Mesendoderm (in vitro differentiated cells): ENCODE data around the gene MAN2A2.

Experiments
- DNase-seq: peaks from one replicate; pipeline ENCODE4 v3.0.0; 2013
- H2AK5ac ChIP-seq: 2 replicates; pipeline ENCODE4 v1.6.1; 2013; ENCODE audit warnings: low read length, inconsistent platforms
- H2BK120ac ChIP-seq: 2 replicates; pipeline ENCODE4 v1.6.1; 2013; ENCODE audit warnings: low read depth, mild to moderate bottlenecking, low read length, moderate library complexity, mixed read lengths
- H2BK15ac ChIP-seq: replicated peaks from 2 replicates; pipeline ENCODE4 v1.6.1; 2013; ENCODE audit warnings: low read depth, mild to moderate bottlenecking, moderate library complexity
- H2BK5ac ChIP-seq: 2 replicates; pipeline ENCODE4 v1.6.1; 2013; ENCODE audit warnings: low read length, inconsistent platforms
- H3K18ac ChIP-seq: 2 replicates; pipeline ENCODE4 v1.6.1; 2013; ENCODE audit warnings: mild to moderate bottlenecking, low read length, mixed read lengths
- H3K23ac ChIP-seq: one replicate; pipeline ENCODE4 v1.6.1; 2013; ENCODE audit warnings: low read length
- H3K27ac ChIP-seq: 2 replicates; pipeline ENCODE4 v1.5.1; 2013; ENCODE audit warnings: low read depth, mild to moderate bottlenecking, inconsistent platforms, low read length, moderate library complexity
- H3K27me3 ChIP-seq: 2 replicates; pipeline ENCODE4 v1.6.1; 2013; ENCODE audit warnings: low read length, control low read depth, mild to moderate bottlenecking, inconsistent platforms; ENCODE audit not compliant: insufficient read depth, poor library complexity
- H3K36me3 ChIP-seq: 2 replicates; pipeline ENCODE4 v1.6.1; 2013; ENCODE audit warnings: low read length, inconsistent platforms; ENCODE audit not compliant: control insufficient read depth, insufficient read depth
- H3K4ac ChIP-seq: one replicate; pipeline ENCODE4 v1.6.1; 2013; ENCODE audit warnings: low read depth, mild to moderate bottlenecking, low read length, moderate library complexity
- H3K4me1 ChIP-seq: 2 replicates; pipeline ENCODE4 v1.6.1; 2013; ENCODE audit warnings: low read depth, low read length, inconsistent platforms; ENCODE audit not compliant: control insufficient read depth
- H3K4me2 ChIP-seq: 2 replicates; pipeline ENCODE4 v1.6.1; 2013; ENCODE audit warnings: low read length
- H3K4me3 ChIP-seq: 2 replicates; pipeline ENCODE4 v1.5.1; 2013; ENCODE audit warnings: mild to moderate bottlenecking, low read length
- H3K56ac ChIP-seq: one replicate; pipeline ENCODE4 v1.6.1; 2013; ENCODE audit warnings: low read length
- H3K79me1 ChIP-seq: 2 replicates; pipeline ENCODE4 v1.6.1; 2013; ENCODE audit warnings: low read length, inconsistent platforms
- H3K79me2 ChIP-seq: 2 replicates; pipeline ENCODE4 v1.6.1; 2013; ENCODE audit warnings: mild to moderate bottlenecking, low read length; ENCODE audit not compliant: control insufficient read depth, insufficient read depth
- H3K9ac ChIP-seq: 2 replicates; pipeline ENCODE4 v1.6.1; 2013; ENCODE audit warnings: low read length, inconsistent platforms
- H4K5ac ChIP-seq: one replicate; pipeline ENCODE4 v1.6.1; 2013; ENCODE audit warnings: low read length
- H4K8ac ChIP-seq: one replicate; pipeline ENCODE4 v1.6.1; 2013; ENCODE audit warnings: low read depth, mild to moderate bottlenecking, control low read depth, low read length, moderate library complexity
- WGBS: extraction: QIAGEN DNeasy Blood & Tissue Kit; methylation state at CpG from one replicate; pipeline ENCODE4 v1.1.7; 2013; ENCODE audit warnings: low lambda C conversion rate, missing lambda C conversion rate; ENCODE audit not compliant: insufficient coverage; ENCODE audit errors: extremely low coverage; 5-methylcytosine and 5-hydroxymethylcytosine counted together

MAN2A2 gene

GRCh38 chr15:90956274-90957030 is 53.4 kb downstream of the MAN2A2 start:
- H2BK5ac ChIP-seq, result no peak overlapping the region
- no peaks in the 10 kb centered on the region for H3K79me2 ChIP-seq
- peak overlapping the region; percentile 90 for H3K4me2 ChIP-seq
- H3K23ac ChIP-seq, result peak overlapping the region; percentile 94
- H3K18ac ChIP-seq, result peak overlapping the region; percentile 29
- WGBS, result no CpG with 5 or more reads among the region's 56 CpGs
- H3K36me3 ChIP-seq, result peaks cover 4% of the 10 kb centered on the region
- peak overlapping the region; percentile 91 for H3K56ac ChIP-seq
- H2BK120ac ChIP-seq, result no peak overlapping the region
- H3K4me3 ChIP-seq, result peak overlapping the region; percentile 54
- no peak overlapping the region for H4K8ac ChIP-seq
- peaks cover 3% of the 10 kb centered on the region for H3K4me1 ChIP-seq
- peaks cover 2% of the 10 kb centered on the region for H3K79me1 ChIP-seq
- H3K27me3 ChIP-seq, result no peaks in the 10 kb centered on the region
- H3K9ac ChIP-seq, result peak overlapping the region; percentile 85
- H2AK5ac ChIP-seq, result no peak overlapping the region
- no peak overlapping the region for H4K5ac ChIP-seq
- H2BK15ac ChIP-seq, result no peak overlapping the region
- peak overlapping the region; percentile 0 for H3K4ac ChIP-seq
- H3K27ac ChIP-seq, result no peak overlapping the region
- DNase-seq, result peak; percentile 88

GRCh38 chr15:90957031-90957790 is 54.1 kb downstream of the MAN2A2 start:
- Histone ChIP-seq H2BK15ac (no peak overlapping the region), H4K8ac (no peak overlapping the region), H3K4me3 (peak overlapping the region; percentile 54), H3K27me3 (no peaks in the 10 kb centered on the region), H3K36me3 (peaks cover 4% of the 10 kb centered on the region), H3K56ac (peak overlapping the region; percentile 91), H3K27ac (no peak overlapping the region), H2BK120ac (no peak overlapping the region), H3K4me2 (peak overlapping the region; percentile 90), H4K5ac (no peak overlapping the region), H3K18ac (peak overlapping the region; percentile 29), H3K23ac (peak overlapping the region; percentile 94), H3K79me1 (peaks cover 2% of the 10 kb centered on the region), H3K4me1 (peaks cover 3% of the 10 kb centered on the region), H3K4ac (no peak overlapping the region), H2AK5ac (no peak overlapping the region), H2BK5ac (no peak overlapping the region), H3K79me2 (no peaks in the 10 kb centered on the region), H3K9ac (peak overlapping the region; percentile 85)
- peak; percentile 42 for DNase-seq
- no CpG with 5 or more reads among the region's 63 CpGs for WGBS

- H3K23ac ChIP-seq, result peak overlapping the region; percentile 80
- no CpG with 5 or more reads among the region's 6 CpGs for WGBS
- H3K4me3 ChIP-seq, result no peak overlapping the region
- H3K18ac ChIP-seq, result no peak overlapping the region
- H3K4me2 ChIP-seq, result no peak overlapping the region
- peak overlapping the region; percentile 91 for H3K56ac ChIP-seq
- no peak overlapping the region for H2BK15ac ChIP-seq
- H3K36me3 ChIP-seq, result peaks cover 4% of the 10 kb centered on the region
- H3K27me3 ChIP-seq, result no peaks in the 10 kb centered on the region
- no peak overlapping the region for H3K4ac ChIP-seq
- no peak overlapping the region for H4K5ac ChIP-seq
- DNase-seq, result no peak
- H2AK5ac ChIP-seq, result no peak overlapping the region
- H3K9ac ChIP-seq, result peak overlapping the region; percentile 40
- no peak overlapping the region for H2BK120ac ChIP-seq
- H3K4me1 ChIP-seq, result peaks cover 3% of the 10 kb centered on the region
- H3K79me2 ChIP-seq, result no peaks in the 10 kb centered on the region
- H3K79me1 ChIP-seq, result peaks cover 2% of the 10 kb centered on the region
- H2BK5ac ChIP-seq, result no peak overlapping the region
- H4K8ac ChIP-seq, result no peak overlapping the region
- H3K27ac ChIP-seq, result no peak overlapping the region
Measured at GRCh38 chr15:90957791-90958190, 54.7 kb downstream of the MAN2A2 start.

GRCh38 chr15:90959028-90959595 is 56.0 kb downstream of the MAN2A2 start:
- Histone ChIP-seq H2BK15ac (no peak overlapping the region), H3K4me3 (no peak overlapping the region), H3K4me1 (peaks cover 3% of the 10 kb centered on the region), H3K23ac (no peak overlapping the region), H3K27ac (no peak overlapping the region), H4K5ac (no peak overlapping the region), H2BK120ac (no peak overlapping the region), H2AK5ac (no peak overlapping the region), H4K8ac (no peak overlapping the region), H3K4me2 (no peak overlapping the region), H3K79me1 (peaks cover 2% of the 10 kb centered on the region), H3K36me3 (peaks cover 2% of the 10 kb centered on the region), H3K27me3 (no peaks in the 10 kb centered on the region), H3K9ac (no peak overlapping the region), H3K79me2 (no peaks in the 10 kb centered on the region), H3K18ac (no peak overlapping the region), H3K4ac (no peak overlapping the region), H2BK5ac (no peak overlapping the region), H3K56ac (no peak overlapping the region)
- no CpG with 5 or more reads among the region's 8 CpGs for WGBS
- no peak for DNase-seq

GRCh38 chr15:90959894-90960293 is 56.8 kb downstream of the MAN2A2 start:
- H4K5ac ChIP-seq, result no peak overlapping the region

More at GRCh38 chr15:90959894-90960293, 56.8 kb downstream of the MAN2A2 start:
- H3K79me2 ChIP-seq, result no peaks in the 10 kb centered on the region
- H2AK5ac ChIP-seq, result no peak overlapping the region
- peaks cover 2% of the 10 kb centered on the region for H3K36me3 ChIP-seq
- H3K4ac ChIP-seq, result no peak overlapping the region
- no peak for DNase-seq
- H3K9ac ChIP-seq, result no peak overlapping the region
- H4K8ac ChIP-seq, result no peak overlapping the region
- WGBS, result no CpG with 5 or more reads among the region's 5 CpGs
- peaks cover 3% of the 10 kb centered on the region for H3K4me1 ChIP-seq
- H2BK5ac ChIP-seq, result no peak overlapping the region
- H3K18ac ChIP-seq, result no peak overlapping the region
- no peak overlapping the region for H3K27ac ChIP-seq
- no peak overlapping the region for H3K56ac ChIP-seq
- no peak overlapping the region for H3K4me3 ChIP-seq
- no peak overlapping the region for H3K4me2 ChIP-seq
- H3K23ac ChIP-seq, result no peak overlapping the region
- no peaks in the 10 kb centered on the region for H3K27me3 ChIP-seq
- peaks cover 2% of the 10 kb centered on the region for H3K79me1 ChIP-seq
- no peak overlapping the region for H2BK120ac ChIP-seq
- H2BK15ac ChIP-seq, result no peak overlapping the region
